ENCODE data around the gene SERGEF.

SERGEF gene

DNA sequence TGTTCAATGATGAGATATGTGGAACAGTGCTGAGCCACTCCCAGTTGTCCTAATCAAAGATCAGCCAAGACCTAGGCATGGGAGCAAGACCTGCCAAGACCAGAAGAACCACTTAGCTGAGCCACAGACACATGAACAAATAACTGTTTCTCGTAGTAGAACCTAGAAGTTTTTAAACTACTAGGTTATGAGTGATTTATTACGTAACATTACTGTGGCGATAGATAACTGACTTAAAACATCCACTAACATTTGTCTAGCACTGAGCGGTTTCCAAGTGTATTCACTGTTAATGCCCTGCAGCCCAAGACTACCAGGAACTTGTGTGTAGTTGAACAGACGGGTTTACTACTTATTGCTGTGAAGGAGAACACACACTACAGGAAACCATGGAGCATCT lies 120.4 kb downstream of the SERGEF start:
- TF ChIP-seq GATA2 (IDR thresholded peaks at IDR 0.05; ENCODE audit: low read depth, low read length) = no peak
- TF ChIP-seq GATA3 (IDR thresholded peaks at IDR 0.05; ENCODE audit: low read depth, low read length) = no peak

DNA sequence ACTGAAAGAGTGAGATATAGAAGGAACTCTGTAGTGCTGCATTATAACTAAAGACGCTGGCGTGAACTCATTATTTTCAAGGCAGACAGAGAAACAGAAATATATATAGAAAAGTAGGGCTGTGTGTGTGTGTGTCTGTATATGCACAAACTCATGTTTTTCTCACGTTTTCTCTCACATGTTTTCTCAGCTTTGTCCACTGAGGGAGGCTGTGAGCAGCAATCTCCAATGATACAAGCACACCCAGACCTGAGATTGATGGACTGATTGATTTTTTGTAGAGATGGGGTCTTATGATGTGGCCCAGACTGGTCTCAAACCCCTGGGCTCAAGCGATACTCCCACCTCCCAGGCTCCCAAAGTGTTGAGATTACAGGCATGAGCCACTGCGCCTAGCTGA lies 122.5 kb downstream of the SERGEF start:
- TF ChIP-seq GATA3 (IDR thresholded peaks at IDR 0.05; ENCODE audit: low read depth, low read length) = no peak
- no peak for TF ChIP-seq GATA2 (IDR thresholded peaks at IDR 0.05; ENCODE audit: low read depth, low read length)

DNA sequence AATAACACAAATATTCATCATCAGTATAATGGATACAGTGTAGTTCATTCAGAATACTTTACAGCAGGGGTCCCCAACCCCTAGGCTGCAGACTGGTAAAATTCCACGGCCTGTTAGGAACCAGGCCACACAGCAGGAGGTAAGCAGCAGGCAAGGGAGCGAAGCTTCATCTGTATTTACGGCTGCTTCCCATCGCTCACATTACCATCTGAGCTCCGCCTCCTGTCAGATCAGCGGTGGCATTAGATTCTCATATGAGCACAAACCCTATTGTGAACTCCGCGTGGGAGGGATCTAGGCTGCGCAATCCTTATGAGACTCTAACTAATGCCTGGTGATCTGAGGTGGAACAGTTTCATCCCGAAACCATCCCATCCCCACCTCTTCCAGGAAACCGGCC lies 125.1 kb downstream of the SERGEF start:
- no peak for TF ChIP-seq GATA3 (IDR thresholded peaks at IDR 0.05; ENCODE audit: low read depth, low read length)
- no peak for TF ChIP-seq GATA2 (IDR thresholded peaks at IDR 0.05; ENCODE audit: low read depth, low read length)

DNA sequence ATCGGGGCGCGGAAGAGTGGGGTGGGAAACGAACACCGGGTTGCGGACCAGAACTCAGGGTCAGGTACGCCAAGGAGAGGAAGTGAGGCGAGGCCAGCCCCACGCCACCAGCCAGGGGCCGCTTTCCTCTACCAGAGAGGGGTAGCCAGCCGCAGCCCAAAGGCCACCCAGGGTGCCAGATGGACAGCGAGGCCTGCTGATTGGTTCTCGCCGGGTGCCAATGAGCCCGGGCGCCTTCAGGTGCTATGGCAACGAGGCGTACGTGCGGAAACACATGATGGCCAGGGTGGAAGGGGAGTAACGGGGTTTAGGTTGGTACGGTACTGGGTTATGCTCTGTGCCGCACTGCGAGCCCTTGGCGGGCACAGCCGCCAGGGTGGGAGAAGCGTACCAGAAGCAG lies 128.9 kb downstream of the SERGEF start:
- TF ChIP-seq GATA3 (IDR thresholded peaks at IDR 0.05; ENCODE audit: low read depth, low read length) (no peak), GATA2 (IDR thresholded peaks at IDR 0.05; ENCODE audit: low read depth, low read length) (no peak)

DNA sequence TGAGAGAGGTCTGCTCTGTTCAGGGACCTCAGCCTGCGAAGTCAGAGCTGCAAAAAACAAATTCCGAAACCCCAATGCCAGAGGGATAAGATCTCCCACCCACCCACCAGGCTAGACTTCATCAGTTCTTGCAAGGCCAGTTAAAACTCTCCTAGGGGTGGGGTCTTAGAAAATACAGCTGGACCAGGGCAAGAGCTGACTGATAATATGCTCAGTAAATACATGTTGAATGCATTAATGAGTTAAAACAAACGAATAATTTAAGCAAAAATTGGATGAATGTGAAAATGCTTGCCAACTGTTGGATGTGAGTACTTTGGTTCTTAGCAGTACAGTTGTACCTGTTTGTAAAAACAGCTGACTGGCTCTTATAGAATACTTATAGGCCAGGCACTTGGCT lies 129.8 kb downstream of the SERGEF start:
- no peak for TF ChIP-seq GATA2 (IDR thresholded peaks at IDR 0.05; ENCODE audit: low read depth, low read length)
- TF ChIP-seq GATA3 (IDR thresholded peaks at IDR 0.05; ENCODE audit: low read depth, low read length) = no peak

DNA sequence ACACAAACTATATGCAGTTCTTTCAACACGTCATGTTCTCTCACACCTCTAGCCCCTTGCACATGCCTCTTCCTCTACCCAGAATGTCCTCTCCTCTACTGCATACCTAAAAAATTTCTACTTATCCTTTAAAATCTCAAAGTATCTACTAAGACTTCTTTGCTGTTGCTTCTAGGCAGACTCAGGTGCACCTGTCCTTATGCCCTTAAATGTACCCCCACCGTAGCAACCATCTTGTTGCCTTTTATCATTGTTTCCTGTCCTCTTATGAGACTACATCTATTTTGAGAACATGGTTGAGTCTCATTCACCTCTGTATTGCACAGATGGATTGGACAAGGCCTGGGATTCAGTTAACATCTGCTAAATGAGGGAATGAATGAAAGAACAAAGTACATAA lies 134.1 kb downstream of the SERGEF start:
- no peak for TF ChIP-seq GATA3 (IDR thresholded peaks at IDR 0.05; ENCODE audit: low read depth, low read length)
- no peak for TF ChIP-seq GATA2 (IDR thresholded peaks at IDR 0.05; ENCODE audit: low read depth, low read length)

DNA sequence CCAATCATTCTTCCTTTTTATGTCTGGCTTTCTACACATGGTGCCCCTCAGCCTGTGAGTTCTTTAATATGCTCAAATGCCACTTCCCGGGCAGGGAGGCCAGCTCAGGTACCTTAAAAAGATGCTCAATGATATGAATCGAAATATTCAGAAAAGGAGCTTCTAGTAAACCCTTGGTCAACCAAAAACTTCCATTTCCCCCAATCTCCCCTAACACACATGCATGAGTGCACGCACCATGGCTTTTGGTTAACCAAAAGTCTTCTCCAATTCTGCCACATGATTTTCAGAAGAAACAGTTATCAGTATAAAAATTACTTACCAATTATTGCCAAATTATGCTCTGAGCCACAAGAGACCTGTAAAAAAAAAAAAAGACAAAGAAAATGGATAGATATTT lies 135.0 kb downstream of the SERGEF start:
- TF ChIP-seq GATA2 (IDR thresholded peaks at IDR 0.05; ENCODE audit: low read depth, low read length) = no peak
- no peak for TF ChIP-seq GATA3 (IDR thresholded peaks at IDR 0.05; ENCODE audit: low read depth, low read length)

DNA sequence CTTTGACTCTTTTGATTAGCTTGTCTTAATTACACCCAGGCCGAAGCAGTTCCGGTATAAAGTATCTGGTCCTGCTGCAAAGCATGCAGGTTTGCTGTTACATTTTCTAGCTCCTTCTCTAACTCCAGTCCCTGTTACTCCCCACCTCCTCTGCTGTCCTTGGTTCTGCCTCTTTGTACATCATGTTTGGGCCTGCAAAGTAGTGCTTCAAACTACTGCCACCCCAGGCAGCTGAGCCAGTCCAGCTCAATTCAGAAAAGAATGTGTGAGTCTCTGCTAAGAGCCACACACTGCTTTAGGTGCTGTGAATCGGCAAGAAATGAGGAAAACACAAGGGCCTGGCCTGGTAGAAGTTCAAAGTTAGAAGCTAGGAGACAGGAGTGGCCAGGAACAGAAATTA lies 136.0 kb downstream of the SERGEF start:
- TF ChIP-seq GATA2 (IDR thresholded peaks at IDR 0.05; ENCODE audit: low read depth, low read length) (no peak), GATA3 (IDR thresholded peaks at IDR 0.05; ENCODE audit: low read depth, low read length) (no peak)

DNA sequence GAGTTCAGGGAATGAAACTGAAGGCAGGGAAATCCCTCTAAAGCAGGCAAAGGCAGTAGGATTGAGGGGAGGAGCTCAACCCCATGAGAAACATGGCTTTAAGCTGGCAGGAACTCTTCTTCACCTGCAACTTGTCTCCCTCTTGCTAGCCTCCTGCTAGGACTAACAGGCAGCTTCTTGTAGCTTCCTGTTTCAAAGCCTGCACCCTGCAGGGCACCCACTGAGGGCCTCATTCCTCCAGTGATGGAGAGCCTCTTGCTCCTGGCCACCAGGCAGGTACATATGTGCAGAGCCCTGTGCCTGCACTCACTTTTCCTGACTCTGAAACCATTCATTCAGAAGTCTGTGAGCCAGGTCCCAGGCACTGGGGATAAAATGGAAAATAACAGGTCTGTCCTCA lies 137.0 kb downstream of the SERGEF start:
- TF ChIP-seq GATA3 (IDR thresholded peaks at IDR 0.05; ENCODE audit: low read depth, low read length) = no peak
- no peak for TF ChIP-seq GATA2 (IDR thresholded peaks at IDR 0.05; ENCODE audit: low read depth, low read length)

DNA sequence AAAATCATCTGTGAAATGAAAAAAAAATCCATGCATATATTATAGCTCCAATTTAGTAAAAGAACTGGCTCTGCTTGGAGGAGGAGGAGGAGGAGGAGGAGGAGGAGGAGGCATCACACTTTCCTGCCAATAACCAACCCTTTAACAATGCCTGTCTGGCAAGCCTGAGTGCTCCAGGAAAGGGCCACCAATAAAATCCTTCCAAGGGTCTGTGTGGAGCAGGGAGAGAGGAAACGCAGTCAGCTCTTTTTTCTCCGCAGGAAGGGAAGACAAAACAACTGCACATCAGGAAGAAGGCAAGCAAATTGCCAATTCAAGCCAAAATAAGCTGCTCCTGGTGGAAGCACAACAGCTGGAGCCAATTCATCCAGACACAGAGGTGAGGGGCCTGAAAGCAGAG lies 139.3 kb downstream of the SERGEF start:
- TF ChIP-seq GATA3 (IDR thresholded peaks at IDR 0.05; ENCODE audit: low read depth, low read length) (no peak), GATA2 (IDR thresholded peaks at IDR 0.05; ENCODE audit: low read depth, low read length) (no peak)

DNA sequence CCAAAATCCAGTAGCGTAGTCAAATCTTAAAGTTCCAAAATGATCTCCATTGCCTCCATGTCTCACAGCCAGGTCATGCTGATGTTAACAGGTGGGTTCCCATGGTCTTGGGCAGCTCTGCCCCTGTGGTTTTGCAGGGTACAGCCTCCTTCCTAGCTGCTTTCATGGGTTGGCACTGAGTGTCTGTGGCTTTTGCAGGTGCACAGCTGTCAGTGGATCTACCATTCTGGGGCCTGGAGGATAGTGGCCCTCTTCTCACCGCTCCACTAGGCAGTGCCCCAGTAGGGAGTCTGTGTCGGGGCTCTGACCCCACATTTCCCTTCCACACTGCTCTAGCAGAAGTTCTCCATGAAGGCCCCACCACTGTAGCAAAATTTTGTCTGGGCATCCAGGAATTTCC lies 145.5 kb downstream of the SERGEF start:
- no peak for TF ChIP-seq GATA2 (IDR thresholded peaks at IDR 0.05; ENCODE audit: low read depth, low read length)
- TF ChIP-seq GATA3 (IDR thresholded peaks at IDR 0.05; ENCODE audit: low read depth, low read length) = no peak

DNA sequence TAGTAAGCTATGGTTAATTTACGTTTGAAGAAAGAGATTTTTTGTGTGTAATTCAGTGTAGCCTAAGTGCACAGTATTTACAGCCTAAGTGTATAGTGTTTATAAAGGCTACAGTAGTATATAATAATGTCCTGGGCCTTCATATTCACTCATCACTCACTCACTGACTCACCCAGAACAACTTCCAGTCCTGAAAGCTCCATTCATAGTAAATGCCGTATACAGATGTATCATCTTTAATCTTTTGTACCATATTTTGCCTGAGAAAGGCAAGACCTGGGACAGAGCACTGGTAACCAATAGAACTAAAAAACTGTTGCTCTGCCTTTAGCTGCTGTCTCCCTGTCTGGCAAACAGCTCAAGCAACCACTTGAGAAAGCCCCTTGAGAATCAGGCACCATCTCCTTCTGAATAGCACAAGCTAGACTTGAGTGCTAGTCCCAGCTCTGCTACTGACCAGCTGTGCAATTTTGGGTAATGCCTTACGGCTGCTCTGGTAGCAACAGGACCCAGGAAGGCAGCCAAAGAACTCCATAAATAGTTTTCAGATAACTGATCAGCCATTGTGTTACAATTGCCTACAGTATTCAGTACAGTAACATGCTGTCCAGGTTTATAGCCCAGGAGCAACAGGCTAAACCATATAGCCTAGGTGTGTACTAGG lies 146.9 kb downstream of the SERGEF start:
- TF ChIP-seq GATA3 (IDR thresholded peaks at IDR 0.05; ENCODE audit: low read depth, low read length) (no peak), GATA2 (IDR thresholded peaks at IDR 0.05; ENCODE audit: low read depth, low read length) (no peak)

DNA sequence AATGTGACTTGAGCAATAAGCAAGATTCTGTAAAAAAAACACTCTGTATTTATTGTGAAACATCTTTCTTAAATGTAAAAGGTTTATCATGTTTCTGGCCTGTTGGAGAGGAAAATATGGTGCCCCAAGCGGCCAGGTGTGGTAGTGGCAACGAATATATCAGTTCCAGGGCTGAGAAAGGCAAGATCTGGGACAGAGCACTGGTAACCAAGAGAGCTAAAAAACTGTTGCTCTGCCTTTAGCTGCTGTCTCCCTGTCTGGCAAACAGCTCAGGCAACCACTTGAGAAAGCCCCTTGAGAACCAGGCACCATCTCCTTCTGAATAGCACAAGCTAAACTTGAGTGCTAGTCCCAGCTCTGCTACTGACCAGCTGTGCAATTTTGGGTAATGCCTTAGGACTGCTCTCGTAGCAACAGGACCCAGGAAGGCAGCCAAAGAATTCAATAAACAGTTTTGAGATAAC lies 148.3 kb downstream of the SERGEF start:
- TF ChIP-seq GATA3 (IDR thresholded peaks at IDR 0.05; ENCODE audit: low read depth, low read length) (no peak), GATA2 (IDR thresholded peaks at IDR 0.05; ENCODE audit: low read depth, low read length) (no peak)

DNA sequence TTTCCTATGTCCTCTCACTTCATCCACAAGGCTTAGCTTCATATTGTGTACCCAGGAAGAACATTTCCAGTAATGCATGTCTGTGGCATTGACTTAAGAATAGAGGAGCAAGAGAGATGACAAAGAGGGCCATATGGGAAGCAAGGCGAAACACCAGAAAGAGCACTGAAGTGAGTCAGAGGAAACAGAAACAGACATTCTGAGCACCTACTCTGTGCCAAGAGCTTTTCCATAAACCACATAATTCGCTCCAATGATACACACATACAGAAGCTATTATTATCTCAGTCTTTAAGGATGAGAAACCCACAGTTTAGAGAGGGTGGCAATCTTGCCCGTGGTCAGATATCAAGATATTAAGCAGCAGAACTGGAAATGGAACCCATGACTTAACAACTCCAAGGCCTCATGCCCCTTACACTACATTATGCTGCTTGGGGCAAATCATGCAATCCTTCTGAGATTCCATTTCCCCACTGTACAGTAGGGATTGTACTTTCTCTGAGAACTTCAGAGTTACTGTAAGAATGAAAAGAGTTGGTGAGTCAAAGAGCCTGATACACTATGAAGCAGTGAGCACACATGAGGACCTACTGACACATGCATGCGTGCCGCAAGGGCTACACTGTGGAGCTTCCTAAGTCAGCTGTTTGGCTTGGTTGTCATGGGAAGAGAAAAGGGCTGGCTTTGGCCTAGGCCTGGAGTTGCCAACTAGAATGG lies 151.7 kb downstream of the SERGEF start:
- TF ChIP-seq GATA3 (IDR thresholded peaks at IDR 0.05; ENCODE audit: low read depth, low read length) (no peak), GATA2 (IDR thresholded peaks at IDR 0.05; ENCODE audit: low read depth, low read length) (no peak)

DNA sequence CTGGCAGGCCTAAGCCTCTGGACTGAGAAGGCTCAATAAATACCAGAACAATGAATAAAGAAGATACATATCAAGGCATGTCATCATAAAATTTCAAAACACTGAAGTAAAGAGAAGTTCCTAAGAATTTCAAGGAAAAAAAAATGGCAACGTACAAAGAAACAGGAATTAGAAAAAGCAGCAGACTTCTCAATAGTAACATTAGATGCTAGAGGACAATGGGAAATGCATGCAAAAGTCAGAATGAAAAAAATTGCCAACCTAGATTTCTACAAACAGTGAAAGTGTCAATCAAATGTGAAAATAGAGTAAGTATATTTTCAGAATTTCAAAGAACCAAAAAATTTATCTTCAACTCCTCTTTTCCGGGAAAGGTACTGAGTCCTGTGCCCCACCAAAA lies 153.3 kb downstream of the SERGEF start:
- no peak for TF ChIP-seq GATA3 (IDR thresholded peaks at IDR 0.05; ENCODE audit: low read depth, low read length)
- TF ChIP-seq GATA2 (IDR thresholded peaks at IDR 0.05; ENCODE audit: low read depth, low read length) = no peak

All from SH-SY5Y (cell line).